ENCODE results near the gene TGFBR2. TPM values are rescaled to one million over a fixed set of nuclear protein-coding genes. Genes with fewer than 3 reads are reported as not detected.

The TGFBR2 gene
- total and polyA plus RNA-seq, 2 experiments from 2014 or later = 4.7 to 13.0 TPM

DNA sequence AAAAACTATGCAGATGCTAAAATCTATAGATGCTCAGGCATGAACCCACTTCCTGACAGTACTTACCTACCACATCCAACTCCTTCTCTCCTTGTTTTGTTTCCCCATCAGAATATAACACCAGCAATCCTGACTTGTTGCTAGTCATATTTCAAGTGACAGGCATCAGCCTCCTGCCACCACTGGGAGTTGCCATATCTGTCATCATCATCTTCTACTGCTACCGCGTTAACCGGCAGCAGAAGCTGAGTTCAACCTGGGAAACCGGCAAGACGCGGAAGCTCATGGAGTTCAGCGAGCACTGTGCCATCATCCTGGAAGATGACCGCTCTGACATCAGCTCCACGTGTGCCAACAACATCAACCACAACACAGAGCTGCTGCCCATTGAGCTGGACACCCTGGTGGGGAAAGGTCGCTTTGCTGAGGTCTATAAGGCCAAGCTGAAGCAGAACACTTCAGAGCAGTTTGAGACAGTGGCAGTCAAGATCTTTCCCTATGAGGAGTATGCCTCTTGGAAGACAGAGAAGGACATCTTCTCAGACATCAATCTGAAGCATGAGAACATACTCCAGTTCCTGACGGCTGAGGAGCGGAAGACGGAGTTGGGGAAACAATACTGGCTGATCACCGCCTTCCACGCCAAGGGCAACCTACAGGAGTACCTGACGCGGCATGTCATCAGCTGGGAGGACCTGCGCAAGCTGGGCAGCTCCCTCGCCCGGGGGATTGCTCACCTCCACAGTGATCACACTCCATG, 65.3 kb downstream of the TGFBR2 start:
- H3K36me3 ChIP-seq (ENCODE audit: insufficient read depth) = peaks cover 25% of the 10 kb centered on the region
- H3K27ac Mint-ChIP-seq = no peak overlapping the region
- no peak overlapping the region for H3K27ac ChIP-seq (ENCODE audit: low read depth)
- H3K36me3 Mint-ChIP-seq (ENCODE audit: low read depth) = peaks cover 62% of the 10 kb centered on the region
- H3K27me3 Mint-ChIP-seq (ENCODE audit: insufficient read depth, low read depth, poor library complexity) = no peaks in the 10 kb centered on the region
- no peak for TF ChIP-seq NANOG (IDR thresholded peaks at IDR 0.05; ENCODE audit: borderline replicate concordance)
- TF ChIP-seq JUNB (IDR thresholded peaks at IDR 0.05; ENCODE audit: unreplicated experiment) = no peak
- TF ChIP-seq, protein P1, sequence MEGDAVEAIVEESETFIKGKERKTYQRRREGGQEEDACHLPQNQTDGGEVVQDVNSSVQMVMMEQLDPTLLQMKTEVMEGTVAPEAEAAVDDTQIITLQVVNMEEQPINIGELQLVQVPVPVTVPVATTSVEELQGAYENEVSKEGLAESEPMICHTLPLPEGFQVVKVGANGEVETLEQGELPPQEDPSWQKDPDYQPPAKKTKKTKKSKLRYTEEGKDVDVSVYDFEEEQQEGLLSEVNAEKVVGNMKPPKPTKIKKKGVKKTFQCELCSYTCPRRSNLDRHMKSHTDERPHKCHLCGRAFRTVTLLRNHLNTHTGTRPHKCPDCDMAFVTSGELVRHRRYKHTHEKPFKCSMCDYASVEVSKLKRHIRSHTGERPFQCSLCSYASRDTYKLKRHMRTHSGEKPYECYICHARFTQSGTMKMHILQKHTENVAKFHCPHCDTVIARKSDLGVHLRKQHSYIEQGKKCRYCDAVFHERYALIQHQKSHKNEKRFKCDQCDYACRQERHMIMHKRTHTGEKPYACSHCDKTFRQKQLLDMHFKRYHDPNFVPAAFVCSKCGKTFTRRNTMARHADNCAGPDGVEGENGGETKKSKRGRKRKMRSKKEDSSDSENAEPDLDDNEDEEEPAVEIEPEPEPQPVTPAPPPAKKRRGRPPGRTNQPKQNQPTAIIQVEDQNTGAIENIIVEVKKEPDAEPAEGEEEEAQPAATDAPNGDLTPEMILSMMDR (conservative IDR thresholded peaks at IDR 0.05; ENCODE audit: low read depth in 2 of 2) = no peak
- TF ChIP-seq ETS1 (IDR thresholded peaks at IDR 0.05) = no peak
- TF ChIP-seq, protein P2, sequence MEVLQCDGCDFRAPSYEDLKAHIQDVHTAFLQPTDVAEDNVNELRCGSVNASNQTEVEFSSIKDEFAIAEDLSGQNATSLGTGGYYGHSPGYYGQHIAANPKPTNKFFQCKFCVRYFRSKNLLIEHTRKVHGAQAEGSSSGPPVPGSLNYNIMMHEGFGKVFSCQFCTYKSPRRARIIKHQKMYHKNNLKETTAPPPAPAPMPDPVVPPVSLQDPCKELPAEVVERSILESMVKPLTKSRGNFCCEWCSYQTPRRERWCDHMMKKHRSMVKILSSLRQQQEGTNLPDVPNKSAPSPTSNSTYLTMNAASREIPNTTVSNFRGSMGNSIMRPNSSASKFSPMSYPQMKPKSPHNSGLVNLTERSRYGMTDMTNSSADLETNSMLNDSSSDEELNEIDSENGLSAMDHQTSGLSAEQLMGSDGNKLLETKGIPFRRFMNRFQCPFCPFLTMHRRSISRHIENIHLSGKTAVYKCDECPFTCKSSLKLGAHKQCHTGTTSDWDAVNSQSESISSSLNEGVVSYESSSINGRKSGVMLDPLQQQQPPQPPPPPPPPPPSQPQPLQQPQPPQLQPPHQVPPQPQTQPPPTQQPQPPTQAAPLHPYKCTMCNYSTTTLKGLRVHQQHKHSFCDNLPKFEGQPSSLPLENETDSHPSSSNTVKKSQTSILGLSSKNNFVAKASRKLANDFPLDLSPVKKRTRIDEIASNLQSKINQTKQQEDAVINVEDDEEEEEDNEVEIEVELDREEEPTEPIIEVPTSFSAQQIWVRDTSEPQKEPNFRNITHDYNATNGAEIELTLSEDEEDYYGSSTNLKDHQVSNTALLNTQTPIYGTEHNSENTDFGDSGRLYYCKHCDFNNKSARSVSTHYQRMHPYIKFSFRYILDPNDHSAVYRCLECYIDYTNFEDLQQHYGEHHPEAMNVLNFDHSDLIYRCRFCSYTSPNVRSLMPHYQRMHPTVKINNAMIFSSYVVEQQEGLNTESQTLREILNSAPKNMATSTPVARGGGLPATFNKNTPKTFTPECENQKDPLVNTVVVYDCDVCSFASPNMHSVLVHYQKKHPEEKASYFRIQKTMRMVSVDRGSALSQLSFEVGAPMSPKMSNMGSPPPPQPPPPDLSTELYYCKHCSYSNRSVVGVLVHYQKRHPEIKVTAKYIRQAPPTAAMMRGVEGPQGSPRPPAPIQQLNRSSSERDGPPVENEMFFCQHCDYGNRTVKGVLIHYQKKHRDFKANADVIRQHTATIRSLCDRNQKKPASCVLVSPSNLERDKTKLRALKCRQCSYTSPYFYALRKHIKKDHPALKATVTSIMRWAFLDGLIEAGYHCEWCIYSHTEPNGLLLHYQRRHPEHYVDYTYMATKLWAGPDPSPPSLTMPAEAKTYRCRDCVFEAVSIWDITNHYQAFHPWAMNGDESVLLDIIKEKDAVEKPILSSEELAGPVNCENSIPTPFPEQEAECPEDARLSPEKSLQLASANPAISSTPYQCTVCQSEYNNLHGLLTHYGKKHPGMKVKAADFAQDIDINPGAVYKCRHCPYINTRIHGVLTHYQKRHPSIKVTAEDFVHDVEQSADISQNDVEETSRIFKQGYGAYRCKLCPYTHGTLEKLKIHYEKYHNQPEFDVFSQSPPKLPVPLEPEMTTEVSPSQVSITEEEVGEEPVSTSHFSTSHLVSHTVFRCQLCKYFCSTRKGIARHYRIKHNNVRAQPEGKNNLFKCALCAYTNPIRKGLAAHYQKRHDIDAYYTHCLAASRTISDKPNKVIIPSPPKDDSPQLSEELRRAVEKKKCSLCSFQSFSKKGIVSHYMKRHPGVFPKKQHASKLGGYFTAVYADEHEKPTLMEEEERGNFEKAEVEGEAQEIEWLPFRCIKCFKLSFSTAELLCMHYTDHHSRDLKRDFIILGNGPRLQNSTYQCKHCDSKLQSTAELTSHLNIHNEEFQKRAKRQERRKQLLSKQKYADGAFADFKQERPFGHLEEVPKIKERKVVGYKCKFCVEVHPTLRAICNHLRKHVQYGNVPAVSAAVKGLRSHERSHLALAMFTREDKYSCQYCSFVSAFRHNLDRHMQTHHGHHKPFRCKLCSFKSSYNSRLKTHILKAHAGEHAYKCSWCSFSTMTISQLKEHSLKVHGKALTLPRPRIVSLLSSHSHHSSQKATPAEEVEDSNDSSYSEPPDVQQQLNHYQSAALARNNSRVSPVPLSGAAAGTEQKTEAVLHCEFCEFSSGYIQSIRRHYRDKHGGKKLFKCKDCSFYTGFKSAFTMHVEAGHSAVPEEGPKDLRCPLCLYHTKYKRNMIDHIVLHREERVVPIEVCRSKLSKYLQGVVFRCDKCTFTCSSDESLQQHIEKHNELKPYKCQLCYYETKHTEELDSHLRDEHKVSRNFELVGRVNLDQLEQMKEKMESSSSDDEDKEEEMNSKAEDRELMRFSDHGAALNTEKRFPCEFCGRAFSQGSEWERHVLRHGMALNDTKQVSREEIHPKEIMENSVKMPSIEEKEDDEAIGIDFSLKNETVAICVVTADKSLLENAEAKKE (CRISPR knock-in tag; IDR thresholded peaks at IDR 0.05) = no peak
- TF ChIP-seq EZH2phosphoT487 (IDR thresholded peaks at IDR 0.05; ENCODE audit: unreplicated experiment) = no peak
- TF ChIP-seq ZNF114 (CRISPR knock-in tag; IDR thresholded peaks at IDR 0.05) = no peak
- TF ChIP-seq ZNF331 (CRISPR knock-in tag; IDR thresholded peaks at IDR 0.05; ENCODE audit: low read depth) = no peak
- TF ChIP-seq, protein P3, sequence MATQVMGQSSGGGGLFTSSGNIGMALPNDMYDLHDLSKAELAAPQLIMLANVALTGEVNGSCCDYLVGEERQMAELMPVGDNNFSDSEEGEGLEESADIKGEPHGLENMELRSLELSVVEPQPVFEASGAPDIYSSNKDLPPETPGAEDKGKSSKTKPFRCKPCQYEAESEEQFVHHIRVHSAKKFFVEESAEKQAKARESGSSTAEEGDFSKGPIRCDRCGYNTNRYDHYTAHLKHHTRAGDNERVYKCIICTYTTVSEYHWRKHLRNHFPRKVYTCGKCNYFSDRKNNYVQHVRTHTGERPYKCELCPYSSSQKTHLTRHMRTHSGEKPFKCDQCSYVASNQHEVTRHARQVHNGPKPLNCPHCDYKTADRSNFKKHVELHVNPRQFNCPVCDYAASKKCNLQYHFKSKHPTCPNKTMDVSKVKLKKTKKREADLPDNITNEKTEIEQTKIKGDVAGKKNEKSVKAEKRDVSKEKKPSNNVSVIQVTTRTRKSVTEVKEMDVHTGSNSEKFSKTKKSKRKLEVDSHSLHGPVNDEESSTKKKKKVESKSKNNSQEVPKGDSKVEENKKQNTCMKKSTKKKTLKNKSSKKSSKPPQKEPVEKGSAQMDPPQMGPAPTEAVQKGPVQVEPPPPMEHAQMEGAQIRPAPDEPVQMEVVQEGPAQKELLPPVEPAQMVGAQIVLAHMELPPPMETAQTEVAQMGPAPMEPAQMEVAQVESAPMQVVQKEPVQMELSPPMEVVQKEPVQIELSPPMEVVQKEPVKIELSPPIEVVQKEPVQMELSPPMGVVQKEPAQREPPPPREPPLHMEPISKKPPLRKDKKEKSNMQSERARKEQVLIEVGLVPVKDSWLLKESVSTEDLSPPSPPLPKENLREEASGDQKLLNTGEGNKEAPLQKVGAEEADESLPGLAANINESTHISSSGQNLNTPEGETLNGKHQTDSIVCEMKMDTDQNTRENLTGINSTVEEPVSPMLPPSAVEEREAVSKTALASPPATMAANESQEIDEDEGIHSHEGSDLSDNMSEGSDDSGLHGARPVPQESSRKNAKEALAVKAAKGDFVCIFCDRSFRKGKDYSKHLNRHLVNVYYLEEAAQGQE (IDR thresholded peaks at IDR 0.05; ENCODE audit: unreplicated experiment) = no peak
- no peak for TF ChIP-seq STAT1 (IDR thresholded peaks at IDR 0.05; ENCODE audit: unreplicated experiment)
- no peak for TF ChIP-seq EZH2 (IDR thresholded peaks at IDR 0.05; ENCODE audit: low read depth, unreplicated experiment)
- no peak for TF ChIP-seq CREB1 (CRISPR knock-in tag; IDR thresholded peaks at IDR 0.05; ENCODE audit: low read depth)
- TF ChIP-seq POLR2AphosphoS5 (IDR thresholded peaks at IDR 0.05; ENCODE audit: low read depth) = no peak
- H3K9me2 ChIP-seq (ENCODE audit: insufficient read depth) = no peaks in the 10 kb centered on the region
- ATAC-seq (no peak), DNase-seq (ENCODE audit: low spot score) (no peak)
- no peaks in the 10 kb centered on the region for H4K20me1 ChIP-seq (replicated peaks; ENCODE audit: insufficient read depth)
- peaks cover 22% of the 10 kb centered on the region for H3K4me1 Mint-ChIP-seq
- H3K4me3 Mint-ChIP-seq = no peak overlapping the region
- no peaks in the 10 kb centered on the region for H3F3A ChIP-seq (replicated peaks; ENCODE audit: low read depth)
- no peak overlapping the region for H2AFZ ChIP-seq
- H3K4me3 ChIP-seq = no peak overlapping the region
- H3K27me3 ChIP-seq (ENCODE audit: insufficient read depth) = no peaks in the 10 kb centered on the region
- peaks cover 13% of the 10 kb centered on the region for H3K4me1 ChIP-seq (ENCODE audit: insufficient read depth)
- H3K79me2 ChIP-seq (replicated peaks; ENCODE audit: insufficient read depth) = 0 out of 2 replicates have a peak, but pooled peaks cover 5% of the 10 kb centered on the region
- H3K4me2 ChIP-seq = no peak overlapping the region
- H3K9me3 Mint-ChIP-seq = no peaks in the 10 kb centered on the region

Data from GM23338 (cell line).